Stimulated activated CD8-positive, alpha-beta memory T cell treated with anti-CD3 and anti-CD28 coated beads, Interleukin-4, amount 100 ng/mL, for 48 hours (primary cell): ENCODE data around the gene LYPD6.
A peak's percentile ranks its signal among the peaks of the same experiment; 100 is the strongest.
"Not testable (repeated sequence)": the region's sequence is repeated elsewhere in the genome, so short reads cannot be mapped to it uniquely, and the experiment has no call there.

Experiments used
- DNase-seq: peaks from one replicate; pipeline ENCODE4 v3.0.0-alpha.2; 2020

Gene LYPD6, protein sequence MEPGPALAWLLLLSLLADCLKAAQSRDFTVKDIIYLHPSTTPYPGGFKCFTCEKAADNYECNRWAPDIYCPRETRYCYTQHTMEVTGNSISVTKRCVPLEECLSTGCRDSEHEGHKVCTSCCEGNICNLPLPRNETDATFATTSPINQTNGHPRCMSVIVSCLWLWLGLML

DNA sequence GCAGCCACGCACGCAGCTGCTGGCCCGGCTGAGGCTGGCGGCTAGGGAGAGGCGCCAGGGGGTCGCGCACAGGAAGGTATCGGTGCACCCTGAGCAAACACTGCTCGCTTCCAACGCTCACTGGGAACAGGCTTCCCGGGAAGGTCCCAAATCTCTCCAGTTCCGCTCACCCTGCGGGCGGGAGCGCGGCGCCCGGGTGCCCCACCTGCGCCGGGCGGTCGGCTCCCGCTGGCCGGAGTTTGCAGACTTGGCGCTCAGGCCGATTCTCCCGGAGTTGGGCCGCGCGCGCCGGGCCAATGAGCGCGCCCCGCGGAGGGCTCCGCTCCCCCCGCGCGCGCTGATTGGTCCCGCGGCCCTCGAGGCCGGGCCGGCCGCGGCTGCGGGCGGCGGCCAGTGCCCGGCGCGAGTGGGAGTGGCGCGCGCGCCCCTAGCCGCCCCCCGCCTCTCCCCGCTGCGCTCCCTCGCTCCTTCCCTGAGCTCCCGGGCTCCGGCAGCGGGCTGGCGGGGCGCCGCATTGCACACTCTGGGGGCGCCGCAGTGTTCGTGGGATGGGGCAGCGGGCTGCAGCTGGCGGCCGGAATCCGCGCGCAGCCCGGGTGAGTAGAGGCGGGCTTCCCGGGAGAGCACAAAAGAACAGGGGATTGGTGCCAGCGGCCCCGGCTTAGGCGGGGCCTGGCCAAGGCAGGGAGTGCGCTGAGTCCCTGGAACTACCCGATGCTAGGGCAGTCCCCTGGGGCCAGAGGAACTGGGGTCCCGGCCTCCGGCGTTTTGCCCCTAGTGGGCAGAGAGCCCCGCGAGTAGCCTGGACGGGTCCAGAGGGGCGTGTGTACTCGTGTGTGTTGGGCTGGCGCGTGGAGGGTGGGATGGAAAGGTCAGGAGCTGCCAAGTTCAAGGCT lies at the start of gene LYPD6:
TSS of gene LYPD6 (plus strand) at position 461 of the 896 bp plus-strand sequence. CDS start 107,122 bp downstream, outside the sequence.
- no peak for DNase-seq

DNA sequence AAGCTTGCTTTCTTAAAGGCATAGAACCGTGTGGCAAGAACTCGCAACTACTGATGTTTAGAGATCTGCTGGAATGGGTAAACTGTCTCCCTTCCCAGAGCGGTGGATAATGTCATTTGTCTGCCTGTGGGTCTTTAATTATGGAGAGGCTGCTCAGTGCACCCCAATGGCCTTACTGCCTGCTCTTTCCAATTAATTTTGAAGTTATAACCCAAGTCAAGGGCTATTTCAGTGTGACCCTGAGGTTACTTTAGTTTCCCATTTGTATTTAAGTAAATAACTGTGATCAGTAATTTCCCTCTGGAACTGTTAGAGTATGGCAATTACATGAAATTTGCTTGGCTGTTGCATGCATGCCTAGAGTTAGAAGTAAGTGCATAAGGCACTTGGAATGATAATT lies 48.9 kb upstream of the LYPD6 start:
- no peak for DNase-seq

DNA sequence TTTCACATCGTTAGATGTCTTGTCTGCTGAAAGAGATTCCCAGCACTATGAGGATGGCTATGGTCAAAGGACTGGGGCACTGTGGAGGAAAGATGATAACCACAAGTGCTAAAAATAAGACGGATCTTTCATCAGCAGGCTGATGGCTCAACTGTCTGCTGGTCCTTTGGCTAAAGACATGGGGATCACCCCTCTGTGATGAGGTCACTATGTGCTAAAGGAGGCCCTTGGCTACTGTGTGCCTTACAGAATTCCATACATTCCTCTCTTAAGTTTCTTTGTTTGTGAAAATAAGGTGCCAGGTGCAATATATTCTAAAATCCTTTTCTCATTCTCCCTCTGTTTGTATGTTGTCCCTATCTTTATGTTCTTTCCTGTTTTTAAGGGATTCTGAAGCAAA lies 39.7 kb upstream of the LYPD6 start:
- no peak for DNase-seq

DNA sequence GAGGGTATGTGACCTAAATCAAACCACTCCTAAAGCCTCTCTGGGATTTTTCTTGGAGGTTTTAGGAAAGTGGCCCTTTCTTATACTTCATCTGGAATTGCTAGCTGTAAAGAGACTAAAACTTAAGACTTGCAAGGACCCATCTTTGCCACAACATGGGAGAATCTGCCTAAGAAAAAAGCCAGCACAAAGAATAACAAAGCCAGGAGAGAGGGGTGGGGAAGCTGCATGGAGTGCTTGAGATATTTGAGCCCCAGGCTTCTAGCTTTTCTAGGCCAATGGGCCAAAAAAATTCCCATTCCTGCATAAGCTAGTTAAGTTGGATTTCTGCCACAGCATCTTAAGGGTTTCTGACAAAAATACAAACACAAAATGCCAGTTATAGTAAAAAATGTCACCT lies 38.5 kb upstream of the LYPD6 start:
- no peak for DNase-seq

DNA sequence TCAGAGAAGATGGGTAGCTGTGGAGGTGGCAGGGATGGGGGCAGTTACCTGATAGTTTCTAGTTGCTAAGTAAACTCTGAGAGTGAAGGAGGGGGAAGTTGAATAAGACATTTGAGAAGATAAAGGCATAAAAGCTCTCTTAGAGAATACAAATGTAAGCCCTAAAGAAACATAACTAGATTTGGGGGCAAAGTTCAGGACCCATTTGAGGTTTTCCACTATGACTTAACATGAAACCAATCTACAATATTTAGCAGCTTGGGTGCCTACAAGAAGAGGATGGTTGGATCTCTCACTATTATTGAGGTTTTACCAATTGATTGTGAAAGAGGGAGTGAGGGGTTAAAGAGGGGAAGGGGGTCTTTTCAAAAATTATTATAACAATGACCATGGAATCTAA lies 34.4 kb upstream of the LYPD6 start:
- no peak for DNase-seq

DNA sequence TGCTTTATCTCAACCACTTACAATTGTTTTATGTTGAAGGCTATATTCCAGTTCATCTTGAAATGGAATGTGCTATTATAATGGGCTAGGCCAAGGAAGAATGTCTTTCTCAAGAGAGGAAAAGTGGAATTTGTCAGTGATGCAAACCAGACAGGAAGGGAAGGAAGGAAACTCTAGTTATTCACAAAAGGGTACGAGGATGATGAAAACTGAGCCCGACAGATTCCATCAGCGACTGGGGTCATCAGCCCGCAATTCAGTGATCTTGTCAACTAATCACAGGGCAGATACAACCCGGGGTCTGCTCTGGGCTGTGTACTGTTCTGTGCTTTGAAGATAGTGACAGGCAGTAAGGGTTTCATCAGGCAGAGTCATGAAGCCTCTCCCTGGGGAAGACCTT lies 23.4 kb upstream of the LYPD6 start:
- no peak for DNase-seq

DNA sequence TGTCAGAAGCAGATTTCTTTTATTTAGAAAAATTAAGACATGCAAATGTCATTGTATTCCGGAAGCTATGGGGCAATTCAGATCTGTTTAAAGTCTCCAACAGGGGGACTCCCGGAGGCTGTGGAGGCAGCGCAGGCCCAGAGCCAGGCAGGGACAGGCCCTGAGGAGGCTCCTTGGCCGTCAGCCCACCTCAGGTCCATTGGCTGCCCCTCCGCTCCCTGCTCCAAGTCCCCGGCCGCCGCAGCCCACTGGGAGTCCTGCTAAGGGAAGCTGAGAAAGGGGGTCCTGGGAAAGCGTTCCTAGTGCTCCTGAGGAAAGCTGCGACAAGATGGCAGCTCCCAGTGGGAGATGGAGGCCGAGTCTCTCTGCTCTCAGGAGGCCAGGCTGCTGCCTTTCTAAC lies 20.0 kb upstream of the LYPD6 start:
- DNase-seq: no peak

DNA sequence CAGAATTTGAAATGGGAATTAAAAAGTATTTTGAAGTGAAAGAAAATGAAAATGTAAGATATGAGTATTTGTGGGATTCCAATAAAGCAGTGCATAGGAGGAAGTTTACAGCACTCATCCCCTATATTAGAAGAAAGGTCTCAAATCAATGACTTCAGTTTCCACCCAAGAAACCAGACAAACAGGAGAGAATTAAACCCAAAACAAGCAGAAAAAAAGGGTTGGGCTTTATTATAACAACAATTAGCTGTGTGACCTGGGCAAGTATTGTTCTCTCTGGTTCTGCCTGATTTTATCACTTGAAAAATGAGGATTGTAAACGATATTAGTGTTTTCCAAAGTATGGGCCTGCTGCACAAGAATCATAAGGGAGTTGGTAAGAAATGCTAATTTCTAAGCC lies 18.3 kb upstream of the LYPD6 start:
- no peak for DNase-seq

DNA sequence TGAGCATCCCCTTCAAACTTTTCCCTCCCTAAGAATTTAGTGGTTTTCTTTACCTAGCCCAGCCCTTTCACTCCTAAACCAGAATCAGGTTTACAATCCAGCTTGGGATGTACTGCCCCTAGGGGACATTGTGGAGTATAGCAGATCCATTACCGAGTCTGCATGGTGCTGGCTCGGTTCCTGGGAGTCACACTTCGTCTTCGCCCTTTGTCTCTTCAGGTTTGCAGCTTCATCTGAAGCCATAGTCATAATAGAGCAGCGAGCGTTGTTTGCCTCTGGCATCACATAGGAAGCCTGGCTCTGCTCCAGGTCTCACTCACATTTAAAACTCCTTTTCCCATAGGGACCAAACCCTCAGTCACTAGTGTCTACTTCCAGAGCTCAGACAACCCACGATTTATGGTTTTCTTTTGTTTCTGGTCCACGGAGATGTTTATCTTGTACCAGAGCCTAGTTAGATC lies 16.8 kb upstream of the LYPD6 start:
- DNase-seq: no peak

DNA sequence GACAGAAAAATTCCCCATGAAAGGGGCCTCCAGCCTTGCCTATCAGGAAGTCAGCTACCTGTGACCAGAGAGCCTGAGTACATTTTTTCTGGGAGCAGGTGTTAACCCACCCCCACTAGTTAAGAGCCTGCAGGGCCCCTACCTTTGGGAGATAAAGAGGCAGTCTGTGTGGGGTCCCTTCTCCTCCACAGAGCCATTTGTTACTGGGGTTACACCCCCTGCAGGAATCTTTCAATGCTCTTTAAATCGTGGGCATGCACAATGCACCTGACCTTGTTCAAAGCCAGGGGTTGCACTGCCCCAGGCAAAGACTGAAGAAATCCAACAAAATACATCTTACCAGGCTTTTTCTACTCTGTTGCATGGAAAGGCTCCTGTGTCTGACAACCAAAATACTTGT lies 15.7 kb upstream of the LYPD6 start:
- DNase-seq: no peak

DNA sequence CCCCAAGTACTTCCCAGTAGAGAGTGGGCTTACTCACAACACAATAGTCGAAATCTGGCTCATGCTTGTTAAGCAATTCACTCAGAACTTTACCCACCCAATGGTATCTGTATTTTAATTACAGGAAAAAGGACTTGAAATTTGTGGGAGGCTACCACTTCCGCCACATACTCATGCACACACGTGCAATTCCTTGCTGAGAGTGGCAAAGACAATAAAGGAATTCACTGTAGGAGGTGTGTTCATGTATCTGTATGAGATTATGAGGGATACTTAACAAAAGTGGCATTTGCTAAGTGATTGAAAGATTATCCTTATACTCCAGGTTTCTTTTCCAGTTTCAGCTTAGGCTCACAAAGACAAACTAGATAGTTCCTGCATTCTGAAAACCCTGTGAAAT lies 14.9 kb upstream of the LYPD6 start:
- no peak for DNase-seq

DNA sequence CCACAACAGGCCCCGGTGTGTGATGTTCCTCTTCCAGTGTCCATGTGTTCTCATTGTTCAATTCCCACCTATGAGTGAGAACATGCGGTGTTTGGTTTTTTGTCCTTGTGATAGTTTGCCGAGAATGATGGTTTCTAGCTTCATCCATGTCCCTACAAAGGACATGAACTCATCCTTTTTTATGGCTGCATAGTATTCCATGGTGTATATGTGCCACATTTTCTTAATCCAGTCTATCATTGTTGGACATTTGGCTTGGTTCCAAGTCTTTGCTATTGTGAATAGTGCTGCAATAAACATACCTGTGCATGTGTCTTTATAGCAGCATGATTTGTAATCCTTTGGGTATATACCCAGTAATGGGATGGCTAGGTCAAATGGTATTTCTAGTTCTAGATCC lies 11.8 kb upstream of the LYPD6 start:
- DNase-seq: not testable (repeated sequence)

DNA sequence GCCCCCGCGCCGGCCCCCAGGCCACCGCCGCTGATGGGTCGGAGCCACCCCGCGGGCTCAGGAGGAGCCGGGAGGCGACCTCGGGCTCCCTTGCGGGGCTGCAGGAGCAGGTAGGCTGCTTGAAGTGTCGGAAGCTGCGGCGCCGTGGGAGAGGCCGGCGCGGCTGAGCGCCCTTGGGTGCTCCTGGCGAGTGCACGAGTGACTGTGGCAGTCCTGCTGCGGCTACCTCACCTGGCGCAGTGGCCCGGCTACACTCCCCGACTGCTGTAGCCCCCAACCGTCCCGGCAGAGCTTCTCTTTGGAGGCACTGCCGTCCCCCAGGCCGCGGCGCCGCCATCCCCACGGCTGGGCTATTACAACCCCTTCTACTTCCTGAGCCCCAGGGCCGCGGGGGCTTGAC lies 10.0 kb upstream of the LYPD6 start:
- DNase-seq: no peak

DNA sequence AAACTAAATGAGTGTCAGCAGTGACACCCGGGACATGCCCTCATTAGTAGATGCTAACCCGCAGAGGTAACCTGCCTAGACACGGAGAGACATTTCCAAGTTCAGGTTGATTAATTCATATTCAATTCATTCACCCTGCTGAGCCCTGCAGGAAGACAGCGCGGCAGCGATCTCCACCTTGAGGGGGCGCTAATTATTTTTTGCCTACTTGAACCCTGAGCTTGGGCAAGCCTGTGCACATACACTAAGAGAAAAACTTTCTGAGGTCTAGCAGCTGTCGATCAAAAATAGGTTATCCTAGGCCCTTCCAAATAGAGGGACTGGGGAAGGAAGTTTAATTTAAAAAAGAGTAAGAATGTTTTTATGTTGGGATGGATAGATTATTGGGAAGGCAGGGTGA lies 1.3 kb upstream of the LYPD6 start:
- peak; percentile 28 for DNase-seq

DNA sequence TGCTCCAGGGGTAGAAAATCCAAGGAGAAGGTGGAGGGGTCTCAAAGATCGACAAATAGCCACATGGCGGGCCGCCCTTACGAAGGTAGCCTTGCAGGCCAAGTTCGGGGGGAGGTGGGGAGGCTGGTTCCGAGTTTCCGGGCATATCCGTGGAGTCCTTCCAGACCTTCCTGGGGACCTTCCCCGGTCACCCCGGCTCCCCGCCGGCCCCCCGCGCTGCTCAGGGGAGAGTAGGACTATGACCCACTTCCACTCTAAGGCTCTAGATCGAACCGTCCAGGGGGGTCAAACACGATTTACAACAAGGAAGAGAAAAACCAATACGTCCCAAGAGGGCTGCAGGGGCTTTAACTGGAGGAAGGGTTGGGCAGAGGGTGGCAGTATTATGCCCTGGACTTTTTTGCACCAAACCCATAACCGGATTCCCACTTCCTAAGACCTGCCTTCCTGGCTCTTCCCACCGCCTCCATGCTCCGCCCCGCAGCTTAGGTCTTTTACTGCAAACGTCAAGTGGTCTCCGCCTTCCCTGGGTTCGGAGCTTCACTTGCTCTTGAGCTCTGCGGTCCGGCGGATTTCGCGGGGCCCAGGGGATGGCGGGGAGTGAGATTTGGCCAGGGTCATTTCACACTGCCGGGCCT lies 779 bp upstream of the LYPD6 start:
- no peak for DNase-seq

DNA sequence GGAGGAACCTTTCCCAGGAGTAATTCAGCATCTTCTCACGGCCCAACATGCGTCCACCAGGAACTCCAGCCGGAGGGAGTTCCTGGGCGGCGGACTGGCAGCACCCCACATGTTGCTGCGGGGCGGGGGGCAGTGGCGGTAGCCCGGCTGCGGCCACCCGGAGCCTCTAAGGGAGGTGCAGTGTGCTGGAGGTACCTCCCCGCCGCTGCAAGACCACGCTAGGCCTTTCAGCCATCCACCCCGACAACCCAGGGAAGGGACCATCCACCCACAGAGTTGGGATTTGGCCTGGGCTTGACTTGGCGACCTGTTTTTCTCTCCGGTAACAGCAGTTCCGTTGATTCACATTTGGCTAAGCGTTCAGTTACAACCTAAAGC lies 625 bp downstream of the LYPD6 start:
- no peak for DNase-seq

DNA sequence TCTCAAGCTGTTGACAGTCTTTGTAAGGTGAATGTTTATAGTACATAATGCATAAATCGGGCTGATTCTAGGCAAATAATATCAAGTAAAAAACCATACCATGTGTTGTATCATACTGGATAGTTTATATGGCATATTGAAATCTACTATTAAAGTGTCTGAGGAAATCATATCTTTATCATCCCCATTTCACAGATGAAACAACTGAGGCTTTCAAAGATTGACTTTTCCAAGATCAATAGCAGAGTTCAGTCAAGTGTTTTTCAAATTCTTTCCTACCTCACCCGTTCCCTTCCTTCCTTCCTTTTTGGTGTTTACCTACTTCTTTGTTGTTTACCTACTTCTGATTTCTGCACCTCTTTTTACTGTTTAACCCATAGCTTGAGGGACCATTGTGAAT lies 2.0 kb downstream of the LYPD6 start:
- DNase-seq: no peak

DNA sequence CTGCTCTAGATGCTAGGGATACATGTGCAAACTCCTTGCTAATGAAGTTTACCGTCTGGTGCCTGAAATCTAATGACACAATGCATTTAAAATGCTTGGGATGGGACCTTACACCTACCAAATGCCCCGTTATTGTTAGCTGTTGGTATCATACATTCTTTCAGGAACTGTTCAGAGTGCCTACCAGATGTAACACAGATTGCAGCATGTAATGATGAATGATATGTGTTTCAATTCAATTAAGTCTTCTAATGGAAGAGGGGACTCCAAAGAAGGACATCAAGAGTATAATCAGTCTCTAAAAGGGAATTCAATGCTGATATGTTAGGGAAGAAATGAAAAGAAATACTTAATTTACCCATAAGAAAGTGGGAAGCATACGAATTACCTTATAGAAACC lies 3.2 kb downstream of the LYPD6 start:
- no peak for DNase-seq

DNA sequence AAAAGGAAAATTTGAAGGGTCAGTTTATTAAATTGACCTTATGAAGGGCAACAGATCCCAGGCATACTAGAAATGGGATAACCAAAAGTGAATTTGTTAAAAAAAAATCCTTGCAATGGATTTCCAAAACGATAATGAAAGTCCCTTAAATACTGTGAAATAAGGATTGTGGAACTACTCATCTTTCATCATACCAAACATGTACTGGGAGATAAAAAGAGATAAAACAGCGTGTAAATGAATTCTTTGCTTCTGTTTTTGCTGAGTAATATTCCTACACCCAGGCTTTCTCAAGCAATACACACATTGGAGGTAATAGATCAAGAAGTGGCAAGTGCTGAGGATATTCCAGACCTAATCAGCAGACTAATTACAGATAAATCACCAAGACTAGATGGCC lies 3.8 kb downstream of the LYPD6 start:
- no peak for DNase-seq

DNA sequence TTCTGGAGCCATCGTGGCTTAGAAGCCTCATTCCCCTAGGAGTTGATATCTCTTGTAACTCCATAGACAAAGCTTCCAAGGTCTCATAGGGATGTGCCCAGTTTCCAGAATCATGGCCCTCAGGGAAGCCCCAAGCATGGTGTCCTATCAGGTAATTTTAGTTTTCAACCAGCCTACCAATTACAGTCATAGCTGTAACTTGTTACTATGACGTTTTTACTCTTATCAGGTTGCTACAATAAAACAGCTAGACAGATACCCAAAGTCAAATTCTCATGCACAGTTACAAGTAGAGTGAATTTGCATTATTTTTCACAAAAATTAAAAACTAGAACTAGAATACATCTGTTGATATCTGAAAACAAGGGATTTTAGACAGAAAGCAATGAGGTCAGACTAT lies 8.9 kb downstream of the LYPD6 start:
- no peak for DNase-seq

DNA sequence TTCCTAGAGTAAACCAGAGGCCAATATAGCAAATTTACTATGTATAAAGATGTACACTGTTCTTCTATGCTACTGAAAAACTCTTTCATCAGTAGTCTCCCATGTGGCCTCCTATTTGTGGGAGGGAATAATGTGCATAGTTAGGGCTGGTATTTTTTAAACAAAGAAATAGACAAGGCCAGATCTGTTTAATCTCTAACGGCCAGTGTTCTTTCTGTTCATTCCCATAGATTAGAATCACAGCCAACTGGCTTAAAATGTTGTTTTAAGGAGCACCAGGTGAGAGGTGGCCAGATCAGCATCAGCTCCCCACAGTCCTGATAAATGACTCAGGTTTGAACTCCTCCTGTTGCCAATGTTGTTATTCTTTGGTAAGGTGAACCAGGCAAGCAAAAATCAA lies 12.1 kb downstream of the LYPD6 start:
- no peak for DNase-seq

DNA sequence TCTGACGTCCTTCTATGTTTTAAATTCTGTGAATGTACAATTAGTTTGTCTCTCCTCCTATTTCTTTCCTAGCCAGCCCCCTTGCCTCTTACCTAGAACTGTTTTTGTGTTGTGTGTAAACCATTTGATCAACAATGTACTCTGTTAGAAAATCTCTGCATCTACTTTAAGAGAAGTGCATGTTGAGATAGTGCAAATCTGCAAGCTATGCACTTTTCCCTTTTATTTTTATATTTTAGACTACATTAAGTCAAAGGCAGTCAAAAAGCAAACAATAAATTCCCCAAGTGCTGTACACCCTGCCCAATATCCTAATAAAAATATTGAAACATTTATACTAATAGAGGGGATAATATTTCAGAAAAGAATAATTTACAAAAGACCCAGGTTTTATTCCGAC lies 13.7 kb downstream of the LYPD6 start:
- no peak for DNase-seq

DNA sequence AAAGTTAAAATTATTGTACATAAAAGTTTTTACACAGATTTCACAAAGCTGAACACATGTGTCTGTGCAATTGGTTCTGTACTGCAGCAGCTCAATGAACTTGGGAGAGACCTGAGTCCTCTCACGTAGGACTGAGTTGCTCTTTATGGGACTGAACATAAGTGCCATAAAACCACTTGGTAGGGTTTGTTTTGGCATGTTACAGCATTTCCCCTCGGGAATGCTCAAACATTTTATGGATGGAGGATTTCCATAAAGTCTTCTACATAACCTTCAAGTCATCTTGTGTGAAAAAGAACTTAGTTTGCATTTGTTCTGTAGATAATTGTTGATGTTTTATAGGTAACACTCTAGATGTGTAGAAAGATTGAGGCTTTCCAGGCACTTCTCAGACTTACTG lies 15.9 kb downstream of the LYPD6 start:
- DNase-seq: no peak

DNA sequence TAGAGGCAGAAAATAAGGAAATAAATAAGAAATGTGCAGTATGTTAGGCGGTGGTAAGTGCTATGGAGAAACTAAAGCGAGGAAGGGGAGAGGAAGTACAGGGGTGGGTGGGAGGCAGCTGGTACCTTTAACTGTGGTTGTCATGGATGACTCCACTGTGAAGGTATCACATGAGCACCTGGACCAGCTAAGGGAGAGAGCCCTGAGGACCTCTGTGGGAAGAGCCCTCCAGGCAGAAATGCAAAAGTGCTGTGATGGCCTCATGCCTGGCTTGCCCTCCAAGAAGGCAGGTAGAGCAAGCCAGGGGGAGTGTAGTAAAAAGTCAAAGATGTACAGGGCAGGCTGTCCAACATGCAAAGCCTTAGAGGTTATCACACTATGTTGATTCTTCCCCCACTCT lies 17.9 kb downstream of the LYPD6 start:
- DNase-seq: no peak
